HG02970 (cell line): ENCODE results near the gene PSMD3.
A peak's percentile ranks its signal among the peaks of the same experiment; 100 is the strongest.
"Not testable (repeated sequence)": the region's sequence is repeated elsewhere in the genome, so short reads cannot be mapped to it uniquely, and the experiment has no call there.

Experiments used
- ATAC-seq: cut with Tn5 transposase; IDR thresholded peaks from one replicate; pipeline ENCODE4 v1.9.1; 2021; ENCODE audit warnings: mild to moderate bottlenecking, moderate library complexity, moderate number of reproducible peaks; ENCODE audit not compliant: unreplicated experiment, low FRiP score

Gene PSMD3

DNA sequence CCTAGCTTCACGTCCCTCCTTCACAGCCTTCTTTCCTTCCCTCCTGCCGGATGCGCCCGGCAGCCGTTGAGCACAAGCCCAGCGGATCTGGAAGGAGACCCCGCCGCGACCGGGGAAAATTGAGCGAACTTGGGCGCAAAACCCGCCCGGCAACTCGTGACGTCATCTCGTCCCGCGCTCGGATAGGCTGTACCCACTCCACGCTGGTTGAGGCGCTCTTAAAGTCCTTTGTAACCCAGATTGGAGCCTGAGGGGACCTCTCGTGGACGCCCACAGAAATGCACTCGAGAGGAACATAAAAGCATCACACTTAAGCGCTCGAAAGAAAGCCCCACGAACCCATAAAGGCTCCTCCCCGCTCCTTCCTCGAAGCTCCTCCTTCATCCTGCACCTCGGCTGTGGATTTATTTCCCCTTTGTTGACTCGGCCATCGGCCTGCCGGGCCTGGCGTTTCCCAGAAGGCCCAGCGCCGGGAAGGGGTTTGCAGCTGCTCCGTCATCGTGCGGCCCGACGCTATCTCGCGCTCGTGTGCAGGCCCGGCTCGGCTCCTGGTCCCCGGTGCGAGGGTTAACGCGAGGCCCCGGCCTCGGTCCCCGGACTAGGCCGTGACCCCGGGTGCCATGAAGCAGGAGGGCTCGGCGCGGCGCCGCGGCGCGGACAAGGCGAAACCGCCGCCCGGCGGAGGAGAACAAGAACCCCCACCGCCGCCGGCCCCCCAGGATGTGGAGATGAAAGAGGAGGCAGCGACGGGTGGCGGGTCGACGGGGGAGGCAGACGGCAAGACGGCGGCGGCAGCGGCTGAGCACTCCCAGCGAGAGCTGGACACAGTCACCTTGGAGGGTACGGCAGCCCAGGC lies at the start of gene PSMD3:
Gene PSMD3 (plus strand): TSS at position 457 of the 856 bp plus-strand sequence. CDS start 164 bp downstream, at position 621.
- peak; percentile 94 for ATAC-seq

DNA sequence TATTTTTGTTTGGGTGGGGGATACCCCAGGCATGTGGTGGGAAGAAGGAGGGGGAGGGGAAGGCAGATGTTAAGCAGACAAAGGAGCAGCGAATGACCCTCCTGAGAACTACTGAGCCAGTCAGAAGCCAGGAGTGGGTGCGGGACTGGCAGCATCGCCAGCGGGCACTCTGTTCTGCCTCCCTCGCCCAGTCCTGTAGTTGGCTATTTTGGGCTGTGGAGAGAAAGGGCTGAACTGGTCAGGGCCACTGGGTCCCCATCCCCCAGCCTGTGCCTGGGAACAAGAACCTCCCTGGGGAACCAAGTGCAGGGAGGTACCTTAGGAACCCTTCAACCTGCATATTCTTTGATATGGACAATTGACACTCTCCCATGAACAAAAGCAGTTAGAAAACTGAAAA lies 46.7 kb upstream of the PSMD3 start:
- ATAC-seq, result no peak

DNA sequence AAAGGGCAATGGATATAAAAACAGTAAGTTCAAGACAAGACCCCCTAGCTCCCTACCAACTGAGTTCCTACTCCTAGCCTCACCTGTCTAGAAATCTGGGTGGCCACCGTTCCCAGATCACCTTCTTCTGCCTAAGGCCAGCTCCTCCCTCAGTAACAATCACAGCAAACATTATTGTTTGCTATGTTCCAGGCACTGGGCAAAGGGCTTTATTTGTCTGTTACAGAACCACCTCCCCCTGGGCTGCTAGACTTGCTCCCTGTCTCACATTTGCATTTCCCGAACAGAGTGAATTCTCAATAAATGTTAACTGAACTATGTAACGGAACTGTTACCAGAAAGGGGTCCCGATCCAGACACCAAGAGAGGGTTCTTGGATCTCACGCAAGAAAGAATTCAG lies 46.3 kb upstream of the PSMD3 start:
- ATAC-seq, result no peak

DNA sequence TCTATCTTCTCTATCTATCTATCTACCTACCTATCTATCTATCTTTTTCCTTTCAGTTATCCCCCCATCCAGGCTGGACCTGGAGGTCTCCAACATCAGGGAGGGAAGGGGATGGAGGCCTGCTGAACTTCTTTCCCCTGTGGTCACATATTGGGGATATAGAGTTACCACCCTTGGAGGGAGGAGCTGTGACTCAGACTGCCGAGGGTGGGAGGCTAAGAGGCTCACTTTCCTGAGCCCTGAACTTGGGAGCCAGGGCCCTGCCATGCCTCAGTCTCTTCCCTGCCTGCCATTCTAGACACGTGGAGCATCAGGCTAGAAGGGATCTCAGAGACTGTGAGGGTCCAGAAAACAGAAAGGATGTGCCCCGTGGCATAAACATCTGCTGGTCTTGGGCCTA lies 44.7 kb upstream of the PSMD3 start:
- no peak for ATAC-seq

DNA sequence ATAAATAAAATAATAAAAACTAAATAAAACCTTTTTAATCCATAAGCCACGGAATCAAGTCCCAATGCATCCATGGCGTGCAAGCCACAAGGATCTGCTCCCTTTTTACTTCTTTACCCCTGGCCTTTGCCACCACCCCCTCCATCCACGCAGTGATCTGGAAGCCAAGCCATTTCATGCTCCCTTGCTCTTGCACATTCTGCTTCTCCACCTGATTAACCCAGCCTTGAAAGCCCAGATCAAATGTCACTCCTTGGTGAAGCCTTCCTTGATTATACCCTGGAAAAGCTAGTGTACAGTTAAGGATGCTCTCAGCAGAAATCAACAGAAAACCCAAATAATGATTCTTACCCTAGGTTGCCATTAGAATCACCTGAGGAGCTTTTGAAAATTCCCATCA lies 43.2 kb upstream of the PSMD3 start:
- no peak for ATAC-seq

DNA sequence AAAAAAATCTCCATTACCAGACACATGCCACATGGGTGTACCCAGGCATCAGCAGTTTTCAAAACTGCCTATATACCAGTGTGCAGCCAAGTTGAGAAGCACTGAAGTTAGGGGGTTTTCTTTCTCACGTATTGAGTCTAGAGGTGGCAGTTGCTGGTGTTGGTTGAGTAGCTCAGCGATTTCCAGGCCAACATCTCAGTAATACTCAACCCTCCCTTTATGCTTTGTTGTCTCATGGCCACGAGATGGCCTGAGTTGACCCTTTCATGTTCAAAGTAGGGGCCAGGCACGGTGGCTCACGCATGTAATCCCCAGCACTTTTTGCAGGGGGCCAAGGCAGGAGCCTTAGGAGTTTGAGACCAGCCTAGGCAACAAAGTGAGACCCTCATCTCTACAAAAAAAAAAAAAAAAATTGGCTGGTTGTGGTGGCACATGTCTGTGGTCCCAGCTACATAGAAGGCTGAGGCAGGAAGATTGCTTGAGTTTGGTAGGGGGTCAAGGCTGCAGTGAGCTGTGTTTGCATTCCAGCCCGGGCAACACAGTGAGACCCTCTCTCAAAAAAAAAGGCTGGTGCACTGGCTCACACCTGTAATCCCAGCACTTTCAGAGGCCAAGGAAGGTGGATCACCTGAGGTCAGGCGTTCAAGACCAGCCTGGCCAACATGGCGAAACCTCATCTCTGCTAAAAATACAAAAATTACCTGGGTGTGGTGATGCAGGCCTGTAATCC lies 42.3 kb upstream of the PSMD3 start:
- ATAC-seq, result no peak

DNA sequence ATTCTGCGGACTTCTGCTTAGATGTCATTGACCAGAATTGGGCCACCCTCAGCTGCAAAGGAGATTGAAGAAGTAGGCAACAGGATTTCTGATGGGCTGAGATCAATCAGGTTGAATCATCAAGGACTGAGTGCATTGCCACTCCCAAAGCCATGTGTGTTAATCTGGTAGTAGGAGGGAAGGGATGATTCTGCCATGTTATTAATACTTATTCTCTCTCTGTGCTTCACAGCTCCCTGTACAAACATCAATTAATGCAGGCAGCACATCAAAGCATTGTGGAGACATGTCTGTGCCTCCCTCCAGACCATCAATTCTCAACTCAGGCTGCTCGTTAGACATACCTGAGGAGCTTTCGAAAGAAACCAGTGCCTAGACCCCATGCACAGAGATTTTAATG lies 41.5 kb upstream of the PSMD3 start:
- no peak for ATAC-seq

DNA sequence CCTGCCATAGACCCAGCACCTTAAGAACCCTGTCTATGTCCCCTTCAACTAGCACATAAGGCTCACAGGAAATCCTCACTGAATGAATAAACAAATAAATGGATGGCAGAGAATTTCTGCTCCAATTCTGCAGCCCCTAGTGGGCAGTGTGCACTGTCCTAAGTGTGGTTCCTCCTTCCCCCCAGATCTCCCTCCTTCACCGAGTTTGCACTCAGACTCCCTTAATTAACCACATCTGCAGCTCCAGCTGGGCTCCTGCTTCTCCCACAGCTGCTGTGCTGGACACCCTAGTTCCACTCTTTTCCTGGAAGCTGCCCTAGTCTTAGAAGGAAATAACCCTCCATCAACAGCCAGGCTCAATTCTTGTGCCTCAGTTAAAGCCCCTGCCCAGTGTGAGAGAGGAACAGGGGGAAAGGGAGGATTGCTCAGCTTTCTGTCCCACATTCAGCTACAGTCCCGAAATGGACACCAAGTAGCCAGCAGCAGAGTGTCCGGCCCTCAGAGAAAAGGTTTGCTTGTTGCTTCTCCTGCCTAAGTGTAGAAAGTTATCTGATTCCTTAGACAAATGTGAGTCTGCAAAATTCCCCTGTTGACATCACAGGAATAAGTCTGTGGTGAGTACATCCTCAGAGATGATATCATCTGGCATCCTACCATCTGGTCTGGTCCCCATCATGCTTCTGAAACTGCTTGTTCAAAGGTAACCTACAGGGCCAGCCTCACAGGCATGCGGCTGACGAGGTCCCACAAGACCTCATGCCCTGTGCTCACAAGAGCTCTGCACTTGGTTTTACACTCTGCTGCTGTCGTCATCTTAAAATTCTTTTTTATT lies 40.8 kb upstream of the PSMD3 start:
- no peak for ATAC-seq

DNA sequence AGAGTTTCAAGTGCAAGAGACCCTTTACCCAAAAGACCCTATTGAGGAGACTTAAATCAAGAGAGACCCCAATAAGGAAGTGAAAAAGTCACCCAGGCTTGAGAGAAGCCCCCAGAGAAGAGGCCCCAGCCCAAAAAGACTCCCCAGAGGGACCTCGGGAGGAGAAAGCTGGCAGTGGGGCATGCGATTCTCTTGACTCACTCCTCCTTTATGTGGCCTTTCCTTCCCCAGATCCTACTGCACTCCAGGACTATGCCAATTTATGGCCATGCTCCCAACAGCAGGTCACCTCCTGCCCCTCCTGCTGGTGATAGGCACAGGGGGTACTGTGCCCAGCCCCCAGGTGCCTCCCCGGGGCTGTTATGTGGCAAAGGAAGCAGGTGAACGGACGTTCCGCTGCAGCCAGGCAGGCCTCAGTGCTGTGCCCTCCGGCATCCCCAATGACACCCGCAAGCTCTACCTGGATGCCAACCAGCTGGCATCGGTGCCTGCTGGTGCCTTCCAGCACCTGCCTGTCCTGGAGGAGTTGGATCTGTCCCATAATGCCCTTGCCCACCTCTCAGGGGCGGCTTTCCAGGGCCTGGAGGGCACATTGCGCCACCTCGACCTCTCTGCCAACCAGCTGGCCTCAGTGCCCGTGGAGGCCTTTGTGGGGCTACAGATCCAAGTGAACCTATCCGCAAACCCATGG lies 36.8 kb upstream of the PSMD3 start:
- ATAC-seq, result no peak

DNA sequence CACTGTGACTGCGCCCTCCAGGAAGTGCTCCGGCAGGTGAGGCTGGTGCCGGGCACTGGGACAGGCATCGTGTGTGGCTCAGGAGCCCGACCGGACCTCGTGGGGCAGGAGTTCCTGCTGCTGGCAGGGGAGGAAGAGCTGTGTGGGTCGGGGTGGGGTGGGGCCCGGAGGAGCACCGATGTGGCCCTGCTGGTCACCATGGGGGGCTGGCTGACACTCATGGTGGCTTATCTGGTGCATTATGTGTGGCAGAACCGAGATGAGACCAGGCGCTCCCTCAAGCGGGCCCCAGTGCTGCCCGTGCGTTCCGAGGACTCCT lies 36.3 kb upstream of the PSMD3 start:
- ATAC-seq, result no peak

DNA sequence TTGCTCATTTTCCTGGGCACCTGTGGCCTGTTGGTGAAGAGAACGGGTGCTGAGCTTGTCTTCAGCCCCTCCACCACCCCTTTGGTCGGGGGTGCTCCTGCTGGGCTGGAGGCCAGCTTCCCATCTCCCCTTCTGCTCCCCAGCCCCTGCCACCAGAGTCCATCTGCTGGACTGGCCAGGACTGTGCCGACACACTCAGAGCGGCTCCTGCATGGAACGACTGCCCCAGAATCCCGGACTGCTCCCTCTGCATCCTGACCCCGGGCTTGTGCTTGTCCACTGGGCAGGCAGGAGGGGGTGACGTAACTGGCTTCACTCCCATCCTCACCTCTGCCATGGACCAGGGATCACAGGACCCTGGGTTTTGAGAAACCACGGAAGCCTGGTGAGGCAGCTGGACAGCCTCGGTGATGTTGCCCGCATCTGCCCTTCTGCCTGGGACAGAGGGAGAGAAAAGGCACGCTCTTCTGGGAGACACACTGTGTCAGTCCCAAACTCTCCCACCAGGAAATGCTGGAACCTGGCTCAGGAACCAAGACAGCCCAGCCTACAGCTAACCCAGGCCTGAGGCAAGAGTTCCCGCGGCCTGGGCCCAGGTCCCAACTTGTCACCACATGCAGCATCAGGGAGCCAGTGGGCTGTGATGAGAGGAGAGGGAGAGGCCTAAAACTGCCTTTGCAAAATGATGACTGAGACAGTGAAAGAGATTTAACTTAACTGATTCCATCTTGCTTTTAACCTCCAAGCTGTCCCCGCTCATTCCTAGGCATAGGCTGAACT lies 33.9 kb upstream of the PSMD3 start:
- ATAC-seq, result no peak

DNA sequence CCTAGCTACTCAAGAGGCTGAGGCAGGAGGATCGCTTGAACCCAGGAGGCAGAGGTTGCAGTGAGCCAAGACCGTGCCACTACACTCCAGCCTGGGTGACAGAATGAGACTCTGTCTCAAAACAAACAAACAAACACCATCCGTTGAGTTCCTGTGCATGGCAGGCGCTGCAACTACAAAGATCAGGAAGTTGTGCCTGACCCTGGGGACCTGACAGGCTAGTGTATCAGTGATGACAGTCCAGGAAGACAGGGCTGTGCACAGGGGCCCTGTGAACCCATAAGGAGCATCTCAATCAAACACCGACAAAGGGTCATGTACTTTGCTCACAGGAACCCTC lies 32.1 kb upstream of the PSMD3 start:
- ATAC-seq, result not testable (repeated sequence)

DNA sequence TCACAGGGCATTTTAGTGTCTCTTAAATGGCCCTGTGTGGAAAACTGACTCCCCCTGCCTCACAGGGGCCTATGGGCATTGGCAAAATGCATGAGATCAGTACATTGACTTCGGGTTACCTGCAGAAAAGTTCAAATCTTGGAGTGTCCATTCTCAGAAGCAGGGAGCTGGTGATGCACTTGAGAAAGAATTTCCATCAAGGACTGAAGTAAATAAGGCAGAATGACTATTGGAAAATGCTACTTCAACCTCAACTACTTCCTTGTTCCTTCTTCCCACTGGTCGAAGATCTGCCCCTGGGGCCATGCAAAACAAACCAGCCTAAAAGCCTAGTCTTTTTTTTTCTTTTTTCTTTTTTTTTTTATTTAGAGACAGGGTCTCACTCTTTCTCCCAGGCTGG lies 31.6 kb upstream of the PSMD3 start:
- no peak for ATAC-seq

DNA sequence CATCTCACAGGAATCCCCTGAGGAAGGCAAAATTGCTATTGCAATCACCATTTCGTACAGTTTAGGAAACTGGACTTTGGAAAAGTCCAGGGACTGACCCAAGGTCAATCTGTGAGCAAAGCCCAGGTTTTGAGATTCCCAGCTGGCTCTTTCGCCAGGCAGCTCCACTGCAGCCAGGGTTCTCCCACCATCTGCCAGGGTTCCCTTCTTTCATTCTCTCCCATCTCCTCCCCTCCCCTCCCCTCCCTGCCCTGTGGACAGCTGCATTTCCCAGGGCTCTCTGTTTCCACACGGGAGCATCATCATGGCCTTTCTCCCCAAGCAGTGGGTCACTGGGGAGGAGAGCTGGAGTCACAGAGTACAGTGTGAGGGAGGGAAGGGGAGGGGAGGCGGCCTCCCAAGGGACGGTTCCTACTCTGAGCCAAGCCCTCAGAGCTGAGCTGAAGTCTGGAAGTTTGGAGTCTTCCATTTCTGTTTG lies 29.7 kb upstream of the PSMD3 start:
- ATAC-seq, result no peak

DNA sequence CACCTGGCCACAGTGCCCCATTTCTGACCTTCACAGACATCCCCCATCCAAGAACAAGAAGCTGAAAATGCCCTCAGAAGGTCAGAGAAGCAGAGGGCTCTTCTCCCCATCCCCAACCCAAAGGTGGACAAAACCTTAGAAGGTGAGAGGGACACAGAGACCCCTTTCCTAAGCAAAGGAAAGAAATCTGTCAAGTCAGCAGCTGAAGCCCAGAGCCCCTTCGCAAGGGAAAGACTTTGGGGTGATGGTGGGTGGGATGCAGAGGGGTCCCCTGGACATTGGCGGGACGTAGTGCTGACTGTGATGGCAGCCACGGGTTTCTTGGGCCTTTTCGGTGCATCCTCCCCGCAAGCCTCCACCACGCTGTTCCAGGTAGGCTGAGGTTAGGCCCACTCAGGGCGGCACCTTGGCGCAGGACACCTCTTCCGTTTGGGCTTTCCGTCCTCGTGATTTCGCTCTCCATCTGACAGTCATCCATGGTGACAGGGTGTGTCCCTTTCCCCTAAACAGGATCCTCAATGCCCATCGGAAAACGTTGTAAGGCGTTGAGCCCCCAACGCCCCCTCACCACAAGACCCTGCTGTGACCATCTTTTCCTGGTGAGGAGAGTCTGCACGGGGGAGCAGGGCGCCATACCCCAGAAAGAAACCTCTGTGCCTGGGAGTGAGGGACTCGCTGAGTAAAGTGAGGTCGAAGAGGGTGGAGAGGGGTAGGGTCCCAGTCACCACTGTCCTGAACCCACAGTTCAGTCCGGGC lies 28.5 kb upstream of the PSMD3 start:
- no peak for ATAC-seq

DNA sequence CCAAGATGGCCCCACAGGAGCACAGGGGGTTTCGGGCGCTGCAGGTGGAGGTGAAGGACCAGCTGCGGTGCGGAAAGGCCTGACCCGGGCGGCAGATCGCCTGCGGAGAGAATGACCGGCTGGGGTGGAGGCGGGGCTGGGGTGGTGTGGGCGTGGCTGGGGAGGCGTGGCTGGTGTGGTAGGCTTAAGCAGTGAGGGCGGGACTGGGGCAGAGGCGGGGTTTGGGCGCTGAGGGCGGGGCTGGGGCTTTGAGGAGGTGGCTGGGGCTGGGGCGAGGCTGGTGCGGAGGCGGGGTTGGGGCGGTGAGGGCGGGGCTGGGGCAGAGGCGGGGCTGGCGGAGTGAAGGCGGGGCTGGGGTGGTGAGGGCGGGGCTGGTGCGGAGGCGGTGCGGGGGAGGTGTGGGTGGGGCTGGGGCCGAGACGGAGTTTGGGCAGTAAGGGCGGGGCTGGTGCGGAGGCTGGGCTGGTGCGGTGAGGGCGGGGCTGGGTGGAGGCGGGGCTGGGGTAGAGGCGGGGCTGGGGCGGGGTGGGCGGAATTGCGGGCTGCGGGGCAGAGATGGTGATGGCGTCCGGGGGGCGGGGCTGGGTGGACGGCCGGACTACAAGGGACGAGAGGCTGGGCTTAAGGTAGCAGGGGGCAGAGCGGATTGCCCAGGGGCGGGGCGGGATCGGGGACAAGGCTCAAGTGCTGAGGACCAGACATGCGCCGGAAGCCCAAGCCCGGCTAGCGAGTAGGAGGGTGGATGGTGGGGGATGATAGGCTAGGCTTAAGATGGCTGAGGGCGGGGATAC lies 27.7 kb upstream of the PSMD3 start:
- peak; percentile 73 for ATAC-seq

DNA sequence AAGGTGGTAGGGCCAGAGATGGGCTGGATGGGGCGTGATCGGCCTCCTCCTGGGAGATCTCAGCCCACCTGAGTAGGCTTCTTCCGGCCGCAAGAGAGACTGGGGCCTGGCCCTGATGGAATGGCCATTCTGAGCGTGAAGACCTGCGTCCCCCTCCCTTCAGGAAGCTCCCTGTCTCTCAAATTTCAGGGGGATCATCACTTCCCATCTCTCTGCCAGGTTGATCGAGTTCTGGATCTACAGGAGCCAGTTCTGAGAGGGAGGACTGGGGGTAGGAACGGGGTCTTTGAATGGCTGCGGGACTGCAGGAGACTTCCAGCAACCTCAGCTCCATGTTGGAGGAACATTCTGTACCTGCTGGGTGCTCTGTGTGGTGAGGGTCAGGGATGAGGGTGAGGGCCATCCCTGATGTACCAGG lies 27.1 kb upstream of the PSMD3 start:
- no peak for ATAC-seq

DNA sequence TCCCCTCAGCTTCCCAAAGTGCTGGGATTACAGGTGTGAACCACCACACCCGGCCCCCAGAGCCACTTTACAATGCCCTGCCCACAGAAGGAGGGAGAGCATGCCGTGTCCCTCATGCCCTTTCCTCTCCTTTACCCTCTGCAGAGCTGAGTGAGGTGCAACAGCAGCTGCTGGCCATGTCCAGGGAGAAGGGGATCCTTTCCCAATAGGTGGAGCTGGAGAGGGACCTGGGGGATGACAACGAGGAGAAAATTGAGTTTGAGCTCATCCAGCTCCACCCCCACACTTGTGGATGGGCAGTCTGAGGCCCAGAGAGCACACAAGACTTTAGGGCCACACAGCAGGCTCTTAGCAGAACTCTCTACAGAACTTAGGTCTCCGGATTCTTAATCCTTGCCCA lies 25.7 kb upstream of the PSMD3 start:
- ATAC-seq, result no peak
